SK-N-DZ (cell line): ENCODE measurements around the gene SLC43A1. TPM values are rescaled to one million over a fixed set of nuclear protein-coding genes. Genes with fewer than 3 reads are reported as not detected.
A peak's percentile ranks its signal among the peaks of the same experiment; 100 is the strongest.
"Not testable (repeated sequence)": the region's sequence is repeated elsewhere in the genome, so short reads cannot be mapped to it uniquely, and the experiment has no call there.

Experiments used
- DNase-seq: peaks from one replicate; pipeline ENCODE4 v3.0.0-alpha.2; 2015; ENCODE audit warnings: low spot score
- polyA plus RNA-seq, 2 experiments: library from polyadenylated mRNA; depleted of rRNA; stranded (reverse); fragments of >200 nt; gene quantifications; 2 replicates each; pipeline ENCODE4 v1.2.3, GENCODE V29; 2014

SLC43A1 gene
- polyA plus RNA-seq (2014; cell fraction: cytosol; rRNA removed): 11.6 and 16.9 TPM in 2 replicates
- polyA plus RNA-seq (2014; cell fraction: nucleus; rRNA removed): 44.9 and 68.1 TPM in 2 replicates

GRCh38 chr11:57515332-57516060, at the start of gene SLC43A1:
Gene SLC43A1 (minus strand): TSS chr11:57515702. CDS start chr11:57514111, 1,591 bp downstream.
- peak; percentile 47 for DNase-seq

DNA sequence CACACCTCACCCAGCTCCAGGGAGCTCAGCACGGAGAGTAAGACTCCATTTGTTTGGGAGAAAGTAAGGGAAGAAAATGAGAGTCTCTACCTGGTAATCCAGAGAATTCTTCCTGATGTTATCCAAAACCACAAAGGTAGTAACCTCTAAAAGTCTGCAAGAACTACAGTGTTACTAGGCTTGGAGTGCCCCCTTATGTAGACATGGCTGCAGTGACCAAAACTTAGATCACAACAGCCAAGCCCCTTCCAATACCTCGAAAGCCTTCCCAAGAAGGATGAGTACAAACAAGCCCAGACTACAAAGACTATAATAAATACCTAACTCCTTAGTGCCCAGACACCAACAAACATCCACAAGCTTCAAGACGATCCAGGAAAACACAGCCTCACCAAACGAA, 47.1 kb upstream of the SLC43A1 start:
- DNase-seq: no peak

- DNase-seq: no peak
Measured at GRCh38 chr11:57560146-57560545, 44.6 kb upstream of the SLC43A1 start.

DNA sequence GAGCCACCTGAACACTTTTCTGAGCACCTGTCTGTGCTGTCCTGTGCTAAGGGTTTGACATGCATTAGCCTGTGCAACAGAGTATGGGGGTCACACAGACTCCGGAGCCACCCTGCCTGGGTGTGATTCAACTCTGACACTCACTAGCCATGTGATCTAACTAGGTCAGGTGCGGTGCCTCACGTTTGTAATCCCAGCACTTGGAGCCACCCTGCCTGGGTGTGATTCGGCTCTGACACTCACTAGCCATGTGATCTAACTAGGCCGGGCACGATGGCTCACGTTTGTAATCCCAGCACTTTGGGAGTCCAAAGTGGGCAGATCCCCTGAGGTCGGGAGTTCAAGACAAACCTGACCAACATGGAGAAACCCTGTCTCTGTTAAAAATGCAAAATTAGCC, 40.5 kb upstream of the SLC43A1 start:
- no peak for DNase-seq

DNA sequence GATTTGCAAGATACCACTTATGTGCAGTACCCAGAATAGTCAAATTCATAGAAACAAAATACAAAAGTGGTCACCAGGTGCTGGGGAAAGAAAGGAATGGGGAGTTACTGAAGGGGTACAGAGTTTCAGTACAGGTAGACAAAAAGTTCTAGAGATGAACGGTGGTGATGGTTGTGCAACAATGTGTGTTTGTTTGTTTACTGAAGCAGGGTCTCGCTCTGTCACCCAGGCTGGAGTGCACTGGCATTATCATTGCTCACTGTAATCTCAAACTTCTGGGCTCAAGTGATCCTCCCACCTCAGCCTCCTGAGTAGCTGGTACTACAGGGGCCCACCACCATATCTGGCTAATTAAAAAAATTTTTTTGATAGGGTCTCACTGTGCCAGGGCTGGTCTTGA, 39.9 kb upstream of the SLC43A1 start:
- no peak for DNase-seq

GRCh38 chr11:57552479-57552878, 37.0 kb upstream of the SLC43A1 start:
- DNase-seq: no peak

- no peak for DNase-seq
Measured at GRCh38 chr11:57551941-57552340, 36.4 kb upstream of the SLC43A1 start.

- DNase-seq: no peak
Measured at GRCh38 chr11:57549983-57550382, 34.5 kb upstream of the SLC43A1 start.

DNA sequence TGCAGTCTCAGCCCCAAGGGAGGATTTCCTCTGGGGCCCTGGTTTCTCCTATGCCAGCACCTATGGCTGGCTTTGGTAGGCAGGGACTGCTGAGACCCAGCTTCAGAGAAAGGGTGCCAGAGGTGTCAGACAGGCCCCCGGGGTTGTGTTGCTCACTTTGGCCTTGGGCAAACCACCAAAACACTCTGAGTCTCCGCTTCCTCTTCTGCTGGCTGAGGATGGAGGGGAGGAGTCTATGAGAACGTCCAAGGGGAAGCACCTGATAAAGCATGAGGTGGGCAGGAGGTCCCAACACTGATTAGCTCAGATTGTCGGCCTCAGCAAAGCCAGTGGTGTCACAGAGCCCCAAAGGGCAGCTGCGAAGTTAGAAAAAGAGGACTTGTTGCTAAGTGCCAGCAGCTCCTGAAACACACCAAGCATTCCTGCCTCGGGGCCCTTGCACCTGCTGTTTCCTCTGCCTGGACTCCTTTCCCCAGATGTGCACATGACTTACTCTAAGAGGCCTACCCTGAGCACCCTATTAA, 32.4 kb upstream of the SLC43A1 start:
- no peak for DNase-seq

GRCh38 chr11:57546869-57547475, 31.5 kb upstream of the SLC43A1 start:
- DNase-seq: peak; percentile 37

- DNase-seq: no peak
Measured at GRCh38 chr11:57546451-57546850, 30.9 kb upstream of the SLC43A1 start.

DNA sequence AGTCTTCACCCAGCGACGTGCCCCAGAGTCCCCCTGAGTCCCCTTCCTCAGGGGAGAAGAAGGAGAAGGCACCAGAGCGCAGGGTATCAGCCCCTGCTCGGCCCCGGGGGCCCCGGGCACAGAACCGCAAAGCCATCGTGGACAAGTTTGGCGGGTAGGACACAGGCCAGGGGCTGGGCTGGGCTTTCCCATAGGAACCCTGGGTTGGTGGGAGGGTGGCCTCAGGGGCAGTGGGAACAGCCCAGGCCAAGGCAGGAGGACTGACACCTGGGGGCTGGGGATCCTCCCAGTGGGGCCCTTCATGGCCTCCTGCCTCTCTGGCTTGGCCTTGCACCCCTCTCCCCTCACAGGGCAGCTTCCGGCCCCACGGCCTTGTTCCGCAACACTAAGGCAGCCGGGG, 30.4 kb upstream of the SLC43A1 start:
- DNase-seq: no peak

DNA sequence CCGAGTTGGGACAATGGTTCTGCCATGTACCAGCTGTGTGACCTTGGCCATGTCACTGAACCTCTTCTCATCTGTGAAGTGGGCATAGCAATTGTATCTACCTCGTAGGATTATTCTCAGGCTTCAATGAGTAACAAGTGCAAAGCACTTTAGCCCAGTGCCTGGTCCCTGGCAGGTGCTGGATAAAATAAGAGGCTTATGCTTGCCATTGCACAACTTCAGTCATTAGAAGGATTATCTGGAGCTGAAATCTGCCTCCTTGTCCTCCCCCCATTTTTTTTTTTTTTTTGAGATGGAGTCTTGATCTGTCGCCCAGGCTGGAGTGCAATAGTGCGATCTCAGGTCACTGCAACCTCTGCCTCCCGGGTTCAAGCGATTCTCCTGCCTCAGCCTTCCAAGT, 29.1 kb upstream of the SLC43A1 start:
- no peak for DNase-seq

DNA sequence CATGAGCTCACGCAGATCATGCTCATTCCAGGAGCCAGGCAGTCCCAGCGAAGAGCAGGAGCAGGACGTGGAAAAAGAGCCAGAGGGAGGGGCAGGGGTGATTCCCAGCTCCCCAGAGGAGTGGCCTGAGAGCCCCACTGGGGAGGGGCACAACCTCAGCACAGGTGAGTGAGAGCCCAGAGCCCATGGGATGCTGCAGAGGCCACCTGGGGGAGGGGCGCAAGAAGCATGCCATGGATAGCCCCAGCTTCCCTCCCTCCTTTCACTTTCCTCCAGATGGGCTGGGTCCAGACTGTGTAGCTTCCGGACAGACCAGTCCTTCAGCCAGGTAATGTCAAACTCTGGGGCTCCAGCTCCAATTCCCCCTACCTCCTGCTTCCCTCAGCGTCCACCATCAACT, 28.1 kb upstream of the SLC43A1 start:
- DNase-seq: no peak

GRCh38 chr11:57542582-57542981, 27.1 kb upstream of the SLC43A1 start:
- no peak for DNase-seq

DNA sequence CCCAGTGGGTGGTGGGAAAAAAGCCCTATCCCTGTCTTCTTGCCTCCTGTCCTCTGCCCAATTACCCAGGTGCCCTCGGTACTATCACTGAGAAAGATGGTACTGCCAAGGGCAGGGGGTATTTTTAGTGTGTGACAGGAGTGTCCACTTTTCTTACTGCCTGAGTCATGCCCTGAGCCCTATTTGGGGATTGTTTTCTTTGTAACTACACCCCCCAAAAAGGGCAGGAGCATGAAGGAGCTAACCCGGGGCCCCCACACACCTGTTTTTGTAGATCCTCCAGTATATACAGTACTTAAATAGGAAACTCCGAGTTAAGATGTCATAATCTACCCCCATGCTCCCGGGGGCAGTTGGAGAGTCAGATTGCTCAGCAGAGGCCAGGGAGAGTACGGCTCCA, 25.7 kb upstream of the SLC43A1 start:
- no peak for DNase-seq

DNA sequence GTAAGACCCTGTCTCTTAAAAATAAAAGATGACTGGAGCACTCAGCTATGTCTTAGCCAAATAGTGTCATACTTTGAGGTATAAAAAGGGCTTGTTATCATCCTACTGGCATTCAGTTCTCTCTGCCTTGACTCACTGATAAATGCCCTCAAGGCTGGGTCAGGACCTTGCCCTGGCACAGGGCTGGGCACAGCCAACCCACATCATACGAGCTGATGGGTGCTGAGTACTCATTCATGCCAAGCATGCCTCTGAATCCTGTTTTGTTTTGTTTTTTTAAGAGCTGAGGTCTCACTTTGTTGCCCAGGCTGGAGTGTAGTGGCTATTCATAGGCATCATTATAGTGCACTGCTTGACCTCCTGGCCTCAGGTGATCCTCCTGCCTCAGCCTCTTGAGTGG, 23.8 kb upstream of the SLC43A1 start:
- DNase-seq: no peak

- no peak for DNase-seq
Measured at GRCh38 chr11:57536947-57537619, 21.6 kb upstream of the SLC43A1 start, which contains the start of gene SMTNL1. Gene SMTNL1 (plus strand): TSS chr11:57537595. CDS start chr11:57542643, 5,048 bp downstream.

DNA sequence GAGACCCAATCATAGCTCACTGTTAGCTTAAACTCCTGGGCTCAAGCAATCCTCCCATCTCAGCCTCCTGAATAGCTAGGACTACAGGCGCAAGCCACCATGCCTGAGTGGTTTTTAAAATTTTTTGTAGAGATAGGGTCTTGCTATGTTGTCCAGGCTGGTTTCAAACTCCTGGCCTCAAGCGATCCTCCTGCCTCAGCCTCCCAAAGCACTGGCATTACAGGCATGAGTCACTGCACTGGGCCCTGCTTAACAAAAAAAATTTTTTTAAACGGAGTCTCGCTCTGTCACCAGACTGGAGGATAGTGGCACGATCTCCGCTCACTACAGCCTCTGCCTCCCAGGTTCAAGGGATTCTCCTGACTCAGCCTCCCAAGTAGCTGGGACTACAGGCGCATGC, 18.9 kb upstream of the SLC43A1 start:
- DNase-seq: not testable (repeated sequence)

- peak; percentile 99 for DNase-seq
Measured at GRCh38 chr11:57530596-57531507, 15.3 kb upstream of the SLC43A1 start, which contains the start of gene TIMM10. Gene TIMM10 (minus strand): TSS chr11:57530754. CDS start chr11:57530189, 565 bp downstream.

DNA sequence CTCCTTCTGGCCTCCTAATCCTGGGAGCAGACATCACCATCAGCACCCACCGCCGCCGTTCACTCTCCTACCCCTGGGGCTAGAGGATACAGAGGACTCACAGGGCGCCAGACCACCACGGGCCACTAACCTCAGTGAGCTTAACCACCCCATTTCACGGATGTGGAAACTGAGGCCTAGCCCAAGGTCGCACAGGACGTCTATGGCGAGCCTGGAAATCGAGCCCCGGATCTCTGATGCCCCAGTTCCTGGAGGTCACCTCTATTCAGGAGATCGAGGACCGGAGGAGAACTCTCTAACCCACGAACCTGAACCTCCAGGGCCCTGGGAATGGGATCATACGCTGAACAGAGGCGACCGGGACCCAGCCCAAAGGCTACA, 14.7 kb upstream of the SLC43A1 start:
- DNase-seq: no peak
